RWPE1 (cell line): Measurements from ENCODE around the gene PIGL.
"Not testable (repeated sequence)": the region's sequence is repeated elsewhere in the genome, so short reads cannot be mapped to it uniquely, and the experiment has no call there.

ENCODE experiments used
- CTCF ChIA-PET: fragments of 350-600 bp; sonication (Branson Sonifier 250); formaldehyde crosslinking; extraction: SDS; loops from one replicate; lab custom pipeline; 2021; lab: Yijun Ruan, JAX
- POLR2A ChIA-PET: fragments of 400-600 bp; formaldehyde crosslinking; extraction: SDS; loops from one replicate; lab custom pipeline; 2020; ENCODE audit warnings: antibody characterized with exemption; ENCODE audit not compliant: low non-redundant PET; lab: Yijun Ruan, JAX
- DNase-seq: peaks from one replicate; pipeline ENCODE4 v3.0.0; 2012; ENCODE audit warnings: low spot score
- H3K27ac ChIP-seq: fragments of 450-650 bp; 2 replicates; pipeline ENCODE4 v1.5.1; 2017
- CTCF ChIP-seq: fragments of 450-650 bp; conservative IDR thresholded peaks from 2 replicates; pipeline ENCODE4 v1.5.1; 2017; ENCODE audit warnings: low read depth, mild to moderate bottlenecking

The PIGL gene

DNA sequence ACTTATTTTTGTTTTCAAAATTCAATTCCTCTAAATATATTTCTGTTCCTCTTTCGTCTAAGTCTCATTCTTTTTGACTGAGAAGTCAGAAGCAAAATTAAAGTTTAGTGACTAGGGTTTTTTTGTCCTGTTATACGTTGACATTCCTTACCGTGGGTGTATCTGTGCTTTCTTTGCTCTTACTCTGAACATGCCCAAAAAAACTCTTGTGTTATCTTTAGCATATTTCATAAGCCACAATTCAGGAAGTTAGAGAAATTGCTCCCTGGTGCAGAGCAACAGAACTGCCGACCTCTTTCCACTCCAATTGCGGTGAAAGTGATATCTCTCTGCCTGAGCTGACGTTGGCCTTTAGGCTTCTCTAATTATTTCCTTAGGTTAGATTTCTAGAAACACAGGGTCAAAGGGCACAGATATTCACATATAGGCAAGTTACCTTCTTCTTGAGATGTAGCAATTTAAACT is 70.6 kb downstream of the PIGL start:
- no peak for TF ChIP-seq CTCF
- DNase-seq = no peak
- POLR2A ChIA-PET = no interaction called here
- CTCF ChIA-PET = interaction anchor here (0.5 to 0.6 kb wide), 2 partner anchors 48 to 990 kb away, joined by 3 to 4 read pairs; no protein-coding TSS in a partner anchor
- H3K27ac ChIP-seq = peak overlapping the region; percentile 99

DNA sequence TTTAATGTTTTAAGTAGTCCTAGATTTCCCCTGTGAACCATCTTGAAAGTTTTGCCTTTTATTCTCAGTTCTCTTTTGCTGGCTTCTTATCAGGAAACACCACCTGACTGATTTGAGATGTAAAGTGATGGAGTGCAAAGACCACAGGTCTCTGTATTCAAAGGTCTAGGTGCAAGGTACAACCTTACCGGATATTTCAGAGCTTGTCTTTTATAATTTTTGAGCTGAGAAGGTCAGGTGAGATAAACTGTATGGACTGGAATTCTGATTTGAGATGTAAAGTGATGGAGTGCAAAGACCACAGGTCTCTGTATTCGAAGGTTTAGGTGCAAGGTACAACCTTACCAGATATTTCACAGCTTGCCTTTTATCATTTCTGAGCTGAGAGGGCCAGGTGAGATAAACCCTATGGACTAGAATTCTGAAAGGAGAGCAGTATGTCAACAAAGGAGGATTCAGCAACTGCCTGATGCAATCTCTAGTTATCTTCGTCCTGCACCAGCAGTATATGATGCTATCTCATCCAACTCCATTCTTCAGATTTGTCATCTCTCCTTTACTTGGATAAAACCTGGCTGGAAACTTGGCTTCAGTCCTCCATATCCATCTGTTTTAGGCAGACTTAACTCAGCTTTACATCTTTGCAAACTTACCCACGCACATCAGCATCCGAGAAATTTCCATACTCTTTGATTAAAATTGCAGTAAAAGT is 72.0 kb downstream of the PIGL start:
- ChIA-PET POLR2A (no interaction called here), CTCF (no interaction called here)
- no peak overlapping the region; the same call in 1 of the 2 replicates for H3K27ac ChIP-seq
- no peak for DNase-seq
- TF ChIP-seq CTCF = no peak

- H3K27ac ChIP-seq = no peak overlapping the region
- CTCF ChIA-PET = no interaction called here
- POLR2A ChIA-PET = no interaction called here
- no peak for DNase-seq
- TF ChIP-seq CTCF = no peak
Measured at GRCh38 chr17:16293931-16294330, 76.9 kb downstream of the PIGL start.

DNA sequence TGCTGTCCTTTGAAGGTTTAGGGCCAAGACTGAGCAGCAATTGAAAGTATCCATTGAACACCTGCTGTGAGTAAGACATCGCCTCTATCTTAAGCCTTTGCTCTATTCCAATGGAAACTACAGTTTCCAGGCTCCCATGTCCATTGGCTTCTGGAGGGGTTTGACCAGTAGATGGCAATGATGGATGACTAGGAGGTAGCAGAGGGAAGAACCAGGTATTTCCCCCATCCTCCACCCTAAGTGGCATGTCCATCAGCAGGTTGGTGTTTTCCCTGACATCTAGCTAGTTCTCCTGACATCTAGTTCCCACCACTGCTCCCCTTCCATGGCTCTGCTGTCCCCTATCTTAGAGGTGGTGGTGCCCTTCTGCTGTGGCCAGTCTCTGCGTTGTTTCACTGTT is 77.5 kb downstream of the PIGL start:
- no peak overlapping the region for H3K27ac ChIP-seq
- no peak for TF ChIP-seq CTCF
- no peak for DNase-seq
- POLR2A ChIA-PET = no interaction called here
- CTCF ChIA-PET = no interaction called here

DNA sequence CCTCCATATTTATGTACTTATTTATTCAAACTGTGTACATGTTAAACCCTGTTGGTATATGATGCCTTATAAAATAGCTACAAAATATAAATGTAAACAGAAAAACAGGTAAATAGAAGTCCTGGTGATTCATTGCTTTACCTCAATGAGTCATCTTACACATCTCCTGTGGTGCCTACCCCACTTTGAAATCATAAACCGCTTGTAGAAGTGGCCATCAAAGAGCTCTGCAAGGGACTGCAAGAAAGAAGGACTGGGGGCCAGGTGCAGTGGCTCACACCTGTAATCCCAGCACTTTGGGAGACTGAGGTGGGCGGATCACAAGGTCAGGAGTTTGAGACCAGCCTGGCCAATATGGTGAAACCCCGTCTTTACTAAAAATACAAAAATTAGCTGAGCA is 79.1 kb downstream of the PIGL start:
- DNase-seq = peak; percentile 51
- CTCF ChIA-PET = not testable (repeated sequence)
- POLR2A ChIA-PET = interaction anchor here (0.6 to 0.7 kb wide), 2 partner anchors 10 to 85 kb away, joined by 3 to 5 read pairs; partner anchors contain the start of gene UBB

GRCh38 chr17:16297367-16298139 is 80.5 kb downstream of the PIGL start:
- CTCF ChIA-PET = no interaction called here
- no peak overlapping the region for H3K27ac ChIP-seq
- no peak for TF ChIP-seq CTCF
- DNase-seq = no peak
- POLR2A ChIA-PET = no interaction called here

More for the DNA sequence above, 79.1 kb downstream of the PIGL start:
- not testable (repeated sequence) for H3K27ac ChIP-seq

- CTCF ChIA-PET = no interaction called here
- POLR2A ChIA-PET = no interaction called here
- no peak for TF ChIP-seq CTCF
- no peak overlapping the region for H3K27ac ChIP-seq
- no peak for DNase-seq
Measured at GRCh38 chr17:16298140-16298662, 81.2 kb downstream of the PIGL start.
